ENCODE data around the gene MAP3K13.

DNA sequence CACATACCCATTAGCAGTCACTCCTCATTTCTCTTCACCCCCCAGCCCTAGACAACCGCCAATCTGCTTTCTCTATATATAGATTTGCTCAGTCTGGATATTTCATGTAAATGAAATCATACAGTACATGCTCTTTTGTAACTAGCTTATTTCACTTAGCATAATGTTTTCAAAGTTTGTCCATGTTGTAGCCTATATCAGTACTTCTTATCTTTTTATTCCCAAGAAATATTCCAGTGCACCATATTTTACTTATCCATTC lies 3.1 kb downstream of the MAP3K13 start:
- TF ChIP-seq, protein P1, sequence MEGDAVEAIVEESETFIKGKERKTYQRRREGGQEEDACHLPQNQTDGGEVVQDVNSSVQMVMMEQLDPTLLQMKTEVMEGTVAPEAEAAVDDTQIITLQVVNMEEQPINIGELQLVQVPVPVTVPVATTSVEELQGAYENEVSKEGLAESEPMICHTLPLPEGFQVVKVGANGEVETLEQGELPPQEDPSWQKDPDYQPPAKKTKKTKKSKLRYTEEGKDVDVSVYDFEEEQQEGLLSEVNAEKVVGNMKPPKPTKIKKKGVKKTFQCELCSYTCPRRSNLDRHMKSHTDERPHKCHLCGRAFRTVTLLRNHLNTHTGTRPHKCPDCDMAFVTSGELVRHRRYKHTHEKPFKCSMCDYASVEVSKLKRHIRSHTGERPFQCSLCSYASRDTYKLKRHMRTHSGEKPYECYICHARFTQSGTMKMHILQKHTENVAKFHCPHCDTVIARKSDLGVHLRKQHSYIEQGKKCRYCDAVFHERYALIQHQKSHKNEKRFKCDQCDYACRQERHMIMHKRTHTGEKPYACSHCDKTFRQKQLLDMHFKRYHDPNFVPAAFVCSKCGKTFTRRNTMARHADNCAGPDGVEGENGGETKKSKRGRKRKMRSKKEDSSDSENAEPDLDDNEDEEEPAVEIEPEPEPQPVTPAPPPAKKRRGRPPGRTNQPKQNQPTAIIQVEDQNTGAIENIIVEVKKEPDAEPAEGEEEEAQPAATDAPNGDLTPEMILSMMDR (optimal IDR thresholded peaks at IDR 0.05 in 1 of 3, IDR thresholded peaks at IDR 0.05 in 1 of 3, conservative IDR thresholded peaks at IDR 0.05 in 1 of 3; ENCODE audit: extremely low read depth in 1 of 3, insufficient read depth in 2 of 3, low read length in 3 of 3) = no peak
- no peak for TF ChIP-seq EZH2 (IDR thresholded peaks at IDR 0.05; ENCODE audit: low read length)
